IPS DF 6.9 (cell line): ENCODE measurements around the gene IL37.
"Not testable (repeated sequence)": the region's sequence is repeated elsewhere in the genome, so short reads cannot be mapped to it uniquely, and the experiment has no call there.

Source experiments
- DNase-seq: peaks from one replicate; pipeline ENCODE4 v3.0.0-alpha.2; 2013; ENCODE audit warnings: low read depth, low spot score
- H3K27ac ChIP-seq: one replicate; pipeline ENCODE4 v1.5.1; 2013; ENCODE audit warnings: low read length, control low read depth
- H3K27me3 ChIP-seq: 2 replicates; pipeline ENCODE4 v1.6.1; 2013; ENCODE audit warnings: mild to moderate bottlenecking, low read length; ENCODE audit not compliant: control insufficient read depth, insufficient read depth
- H3K36me3 ChIP-seq: 2 replicates; pipeline ENCODE4 v1.6.1; 2013; ENCODE audit warnings: low read length; ENCODE audit not compliant: control insufficient read depth, insufficient read depth
- H3K4me1 ChIP-seq: 2 replicates; pipeline ENCODE4 v1.6.1; 2013; ENCODE audit warnings: low read length; ENCODE audit not compliant: control insufficient read depth, insufficient read depth
- H3K4me3 ChIP-seq: 2 replicates; pipeline ENCODE4 v1.5.1; 2013; ENCODE audit warnings: mild to moderate bottlenecking, low read length
- H3K9me3 ChIP-seq: 2 replicates; pipeline ENCODE4 v1.6.1; 2013; ENCODE audit warnings: low read length, inconsistent platforms; ENCODE audit not compliant: control insufficient read depth, insufficient read depth
- WGBS: extraction: QIAGEN DNeasy Blood & Tissue Kit; methylation state at CpG from one replicate; pipeline ENCODE4 v1.1.7; 2013; ENCODE audit warnings: mixed read lengths, missing lambda C conversion rate; ENCODE audit not compliant: insufficient read length, insufficient coverage; 5-methylcytosine and 5-hydroxymethylcytosine counted together

IL37 gene

DNA sequence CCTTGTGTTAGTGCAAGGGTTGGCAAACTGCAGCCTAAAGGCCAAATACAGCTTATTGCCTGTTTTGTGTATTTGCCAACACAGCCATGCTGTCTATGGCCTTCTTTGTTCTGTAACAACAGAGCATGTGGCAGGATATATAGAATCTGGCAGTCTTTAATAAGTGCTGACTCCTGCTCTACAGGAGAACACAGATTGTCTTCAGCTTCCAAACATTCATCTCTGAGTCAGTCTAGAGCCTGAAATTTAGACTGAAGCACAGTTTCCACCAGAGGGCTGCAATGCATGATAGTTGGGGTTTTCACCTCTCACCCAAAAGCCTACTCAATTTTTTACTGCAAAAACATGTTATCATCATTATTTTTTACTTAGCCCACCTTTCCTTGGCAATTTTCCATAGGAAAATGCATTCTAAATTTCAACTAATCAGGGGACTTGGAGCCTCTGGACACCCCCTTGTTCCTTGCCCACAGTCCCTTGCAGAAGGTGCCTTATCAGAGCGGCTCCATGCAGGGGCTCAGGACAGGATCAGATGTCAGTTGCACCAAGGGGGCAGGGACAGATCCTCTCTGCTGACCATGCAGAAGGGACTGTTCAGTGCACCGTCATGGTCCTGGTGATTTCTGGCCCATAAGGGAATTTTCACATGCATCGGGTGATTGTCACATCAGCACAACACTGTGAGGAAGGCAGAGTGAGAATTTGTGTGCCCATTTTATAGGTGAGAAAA lies 12.4 kb downstream of the IL37 start:
- Histone ChIP-seq H3K36me3 (no peaks in the 10 kb centered on the region), H3K9me3 (no peaks in the 10 kb centered on the region), H3K27ac (no peak overlapping the region), H3K4me3 (no peak overlapping the region), H3K27me3 (no peaks in the 10 kb centered on the region), H3K4me1 (no peaks in the 10 kb centered on the region)
- DNase-seq: no peak
- no CpG with 5 or more reads among the region's 3 CpGs for WGBS

DNA sequence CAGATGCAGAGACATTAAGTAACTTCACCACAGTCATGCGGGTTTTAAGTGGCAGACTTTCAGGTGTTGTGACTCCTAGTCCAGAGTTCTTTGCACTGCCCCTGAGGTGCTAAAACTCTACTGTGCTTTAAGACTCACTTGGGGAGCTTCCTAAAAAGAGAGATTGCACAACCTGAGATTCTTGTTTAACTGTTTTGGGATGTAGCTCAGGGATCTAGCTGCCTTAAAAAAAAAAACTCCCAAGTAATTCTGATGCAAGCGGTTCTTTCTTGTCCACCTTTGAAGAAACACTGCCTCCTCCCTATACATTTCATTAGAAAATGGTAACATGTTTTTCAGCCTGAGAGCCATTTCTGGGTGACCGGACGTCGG lies 13.0 kb downstream of the IL37 start:
- Histone ChIP-seq H3K4me1 (no peaks in the 10 kb centered on the region), H3K4me3 (no peak overlapping the region), H3K36me3 (no peaks in the 10 kb centered on the region), H3K27ac (no peak overlapping the region), H3K9me3 (no peaks in the 10 kb centered on the region), H3K27me3 (no peaks in the 10 kb centered on the region)
- no peak for DNase-seq
- no CpG with 5 or more reads among the region's 5 CpGs for WGBS

DNA sequence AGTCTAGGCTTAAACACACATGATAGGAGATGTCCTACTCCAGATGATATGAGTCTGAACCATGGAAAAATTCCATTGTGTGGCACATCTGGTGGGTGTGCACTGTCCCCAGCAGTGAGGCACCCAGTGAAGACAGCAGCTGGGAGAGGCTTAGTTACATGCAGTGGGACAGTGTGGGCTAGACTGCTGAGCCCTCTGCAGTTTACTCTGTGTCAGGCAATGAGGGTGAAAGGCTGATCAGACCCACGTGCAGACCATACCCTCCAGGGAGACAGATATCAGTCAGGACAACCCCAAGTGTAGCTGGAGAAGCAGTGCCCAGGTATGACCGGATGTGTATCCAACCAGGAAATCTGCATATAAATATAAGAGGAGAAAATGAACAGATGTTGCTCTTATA lies 13.4 kb downstream of the IL37 start:
- H3K36me3 ChIP-seq: no peaks in the 10 kb centered on the region
- no peaks in the 10 kb centered on the region for H3K27me3 ChIP-seq
- H3K4me3 ChIP-seq: no peak overlapping the region
- no peak overlapping the region for H3K27ac ChIP-seq
- no peaks in the 10 kb centered on the region for H3K4me1 ChIP-seq
- no peaks in the 10 kb centered on the region for H3K9me3 ChIP-seq
- no CpG with 5 or more reads among the region's 2 CpGs for WGBS
- DNase-seq: no peak

DNA sequence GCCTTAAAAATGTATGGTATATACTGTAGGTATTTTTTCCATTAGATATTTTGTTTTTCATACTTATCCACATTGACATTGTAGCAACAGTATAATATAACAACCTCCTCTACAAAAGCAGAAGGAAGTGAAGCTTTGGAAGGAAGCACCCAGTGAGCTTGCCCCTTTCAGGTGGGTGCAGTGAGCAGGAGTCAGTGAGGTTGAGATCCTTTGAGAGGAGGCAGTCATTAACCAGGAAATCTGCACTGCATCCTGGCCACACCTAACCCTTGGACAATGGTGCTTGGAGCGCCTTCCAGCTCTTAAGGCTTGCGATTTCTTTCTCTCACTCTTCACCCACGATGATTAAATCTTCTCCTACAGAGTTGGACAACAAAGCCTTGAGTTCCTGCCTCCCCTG lies 13.9 kb downstream of the IL37 start:
- H3K27ac ChIP-seq: no peak overlapping the region
- no peaks in the 10 kb centered on the region for H3K36me3 ChIP-seq
- no peak for DNase-seq
- no peaks in the 10 kb centered on the region for H3K27me3 ChIP-seq
- H3K4me1 ChIP-seq: no peaks in the 10 kb centered on the region
- no peaks in the 10 kb centered on the region for H3K9me3 ChIP-seq
- no CpG with 5 or more reads among the region's 3 CpGs for WGBS
- H3K4me3 ChIP-seq: no peak overlapping the region

DNA sequence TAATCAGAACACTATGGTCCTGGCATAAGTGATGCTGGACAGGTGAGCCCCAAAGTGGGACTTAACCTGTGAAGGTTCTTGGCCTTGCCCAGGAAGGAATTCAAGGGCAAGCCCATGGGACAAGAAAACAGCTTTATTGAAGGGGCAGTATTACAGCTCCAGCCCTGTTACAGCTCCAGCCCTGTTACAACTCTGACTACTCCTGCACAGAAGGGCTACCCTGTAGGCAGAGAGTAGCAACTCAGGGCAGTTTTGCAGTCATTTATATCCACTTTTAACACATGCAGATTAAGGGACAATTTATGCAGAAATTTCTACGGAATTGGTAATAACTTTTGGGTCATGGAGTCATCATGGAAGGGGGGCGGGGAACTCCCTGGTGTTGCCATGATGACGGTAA lies 15.7 kb downstream of the IL37 start:
- Histone ChIP-seq H3K9me3 (no peaks in the 10 kb centered on the region), H3K4me3 (no peak overlapping the region), H3K27me3 (no peaks in the 10 kb centered on the region), H3K36me3 (no peaks in the 10 kb centered on the region), H3K27ac (no peak overlapping the region), H3K4me1 (no peaks in the 10 kb centered on the region)
- DNase-seq: no peak
- WGBS: no CpG with 5 or more reads among the region's 3 CpGs

DNA sequence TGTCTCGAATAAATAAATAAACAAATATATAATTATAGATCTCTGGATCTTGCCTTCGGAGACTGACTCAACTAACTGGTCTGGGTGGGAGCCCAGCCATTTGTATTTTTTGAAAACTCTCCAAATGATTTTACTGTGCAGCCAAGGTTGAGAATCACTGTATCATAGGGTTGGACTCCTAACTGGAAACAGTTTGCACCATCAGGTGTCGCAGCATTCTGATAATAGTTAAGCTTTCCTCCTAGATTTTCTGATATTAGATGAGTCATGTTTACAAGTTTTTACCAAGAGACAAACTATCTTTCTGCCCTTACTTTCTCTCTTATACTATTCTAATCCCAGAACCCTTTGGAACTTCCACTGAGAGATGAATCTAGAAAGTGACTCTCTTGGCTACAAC lies 16.8 kb downstream of the IL37 start:
- no CpG with 5 or more reads among the region's 3 CpGs for WGBS
- no peaks in the 10 kb centered on the region for H3K27me3 ChIP-seq
- H3K9me3 ChIP-seq: no peaks in the 10 kb centered on the region
- no peak for DNase-seq
- H3K4me1 ChIP-seq: no peaks in the 10 kb centered on the region
- no peak overlapping the region for H3K4me3 ChIP-seq
- H3K27ac ChIP-seq: no peak overlapping the region
- no peaks in the 10 kb centered on the region for H3K36me3 ChIP-seq

DNA sequence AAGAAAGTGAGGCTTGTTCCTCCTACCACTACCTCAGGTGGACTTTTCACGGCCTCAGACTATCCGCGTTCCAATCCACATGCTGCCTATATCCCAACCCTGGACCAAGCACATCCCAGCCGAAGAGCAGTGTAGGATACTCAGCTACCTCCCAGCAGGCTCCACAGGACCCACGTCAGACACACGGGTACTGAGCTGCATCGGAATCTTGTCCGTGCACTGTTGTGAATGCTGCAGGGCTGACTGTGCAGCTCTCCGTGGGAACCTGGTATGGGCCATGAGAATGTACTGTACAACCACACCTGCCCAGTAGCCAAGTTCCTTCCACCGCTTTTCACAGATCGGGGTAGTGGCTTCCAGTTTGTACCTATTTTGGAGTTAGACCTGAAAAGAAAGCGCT lies 22.3 kb downstream of the IL37 start:
- no CpG with 5 or more reads among the region's 12 CpGs for WGBS
- 0 out of 2 replicates have a peak, but pooled peaks cover 1% of the 10 kb centered on the region for H3K4me1 ChIP-seq

DNA sequence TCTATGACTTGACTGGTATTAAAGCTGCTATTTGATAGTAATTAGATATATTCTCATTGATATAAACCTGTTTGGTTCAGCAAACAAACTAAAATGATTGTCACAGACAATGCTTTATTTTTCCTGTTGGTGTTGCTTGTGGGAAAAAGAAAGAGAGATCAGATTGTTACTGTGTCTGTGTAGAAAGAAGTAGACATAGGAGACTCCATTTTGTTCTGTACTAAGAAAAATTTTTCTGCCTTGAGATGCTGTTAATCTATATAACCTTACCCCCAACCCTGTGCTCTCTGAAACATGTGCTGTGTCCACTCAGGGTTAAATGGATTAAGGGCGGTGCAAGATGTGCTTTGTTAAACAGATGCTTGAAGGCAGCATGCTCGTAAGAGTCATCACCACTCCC lies 23.2 kb downstream of the IL37 start:
- not testable (repeated sequence) for H3K27me3 ChIP-seq, H3K36me3 ChIP-seq, H3K9me3 ChIP-seq, DNase-seq, H3K4me1 ChIP-seq, H3K27ac ChIP-seq, H3K4me3 ChIP-seq
- WGBS: no CpG with 5 or more reads among the region's 2 CpGs

More for the DNA sequence above, 22.3 kb downstream of the IL37 start:
- DNase-seq: no peak
- no peaks in the 10 kb centered on the region for H3K27me3 ChIP-seq
- H3K27ac ChIP-seq: no peak overlapping the region
- no peaks in the 10 kb centered on the region for H3K9me3 ChIP-seq
- H3K4me3 ChIP-seq: no peak overlapping the region
- H3K36me3 ChIP-seq: no peaks in the 10 kb centered on the region

DNA sequence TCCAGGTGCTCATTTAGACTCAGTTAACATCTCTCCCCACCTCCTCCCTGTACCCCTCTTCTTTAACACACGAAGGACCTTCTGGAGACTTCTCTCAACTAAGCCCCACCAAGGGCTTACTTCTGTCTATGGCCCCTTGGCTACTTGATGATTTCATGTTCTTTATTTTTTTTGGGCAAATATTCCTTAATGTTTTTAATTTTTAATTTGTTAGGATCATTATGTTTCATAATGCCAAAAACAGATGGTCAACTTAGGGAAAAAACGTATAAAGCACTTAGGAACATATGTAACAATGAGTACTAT lies 25.9 kb downstream of the IL37 start:
- Histone ChIP-seq H3K4me1 (0 out of 2 replicates have a peak, but pooled peaks cover 1% of the 10 kb centered on the region), H3K27me3 (no peaks in the 10 kb centered on the region), H3K9me3 (no peaks in the 10 kb centered on the region), H3K27ac (no peak overlapping the region), H3K36me3 (no peaks in the 10 kb centered on the region), H3K4me3 (no peak overlapping the region)
- no CpG with 5 or more reads among the region's 2 CpGs for WGBS
- no peak for DNase-seq

DNA sequence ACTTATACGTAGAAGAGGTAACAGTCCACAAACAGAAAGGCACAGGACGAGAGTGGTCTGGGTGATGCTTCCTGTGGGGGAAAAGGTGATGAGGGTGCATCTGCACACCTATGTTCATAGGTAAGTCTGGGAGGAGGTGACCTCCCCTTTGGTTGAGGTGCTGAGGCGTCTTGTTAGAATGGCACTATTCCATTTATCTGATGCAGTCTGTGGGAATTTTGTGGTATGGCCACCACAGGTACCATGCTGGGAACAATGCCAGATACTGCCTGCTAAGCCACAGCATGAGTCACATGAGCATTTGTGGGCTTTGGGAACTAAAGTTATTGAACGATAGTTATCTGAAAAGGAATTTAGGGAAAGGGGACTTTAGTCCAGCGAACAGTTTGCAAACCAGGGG lies 27.9 kb downstream of the IL37 start:
- Histone ChIP-seq H3K27me3 (no peaks in the 10 kb centered on the region), H3K27ac (no peak overlapping the region)
- WGBS: no CpG with 5 or more reads among the region's 5 CpGs

DNA sequence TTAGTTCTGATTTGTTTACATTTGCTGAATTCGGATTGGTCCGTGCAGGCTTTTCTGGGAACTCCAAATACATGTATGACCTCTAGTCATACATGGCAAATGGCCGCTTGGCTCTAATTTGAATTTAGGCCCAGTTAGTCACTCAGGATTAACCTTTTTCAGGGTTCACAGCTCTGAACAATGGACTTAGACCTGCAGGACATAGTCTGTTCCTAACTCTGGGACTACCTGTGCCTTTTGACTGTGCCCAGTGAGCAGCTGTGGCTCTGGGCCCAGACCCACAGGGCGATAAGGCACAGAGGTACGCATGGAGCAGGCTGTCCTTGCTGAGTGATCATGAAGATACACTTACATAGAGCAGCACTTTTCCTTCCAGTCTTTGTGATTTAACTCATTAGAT lies 28.5 kb downstream of the IL37 start:
- Histone ChIP-seq H3K4me3 (no peak overlapping the region), H3K9me3 (no peaks in the 10 kb centered on the region), H3K36me3 (no peaks in the 10 kb centered on the region), H3K27me3 (no peaks in the 10 kb centered on the region), H3K27ac (no peak overlapping the region), H3K4me1 (no peaks in the 10 kb centered on the region)
- no CpG with 5 or more reads among the region's 5 CpGs for WGBS
- DNase-seq: no peak

More for the DNA sequence above, 27.9 kb downstream of the IL37 start:
- no peak overlapping the region for H3K4me3 ChIP-seq
- no peak for DNase-seq
- no peaks in the 10 kb centered on the region for H3K36me3 ChIP-seq
- no peaks in the 10 kb centered on the region for H3K9me3 ChIP-seq
- no peaks in the 10 kb centered on the region for H3K4me1 ChIP-seq
